GM23248 (cell line): ENCODE measurements around the gene PTHLH. TPM values are rescaled to one million over a fixed set of nuclear protein-coding genes. Genes with fewer than 3 reads are reported as not detected.

Source experiments
- DNase-seq: peaks from one replicate; pipeline ENCODE4 v3.0.0-alpha.2; 2015
- H2AFZ ChIP-seq: fragments of 200-600 bp; sonication (generic); 2 replicates; pipeline ENCODE4 v1.6.1; 2016; ENCODE audit warnings: antibody characterized with exemption
- H3F3A ChIP-seq: fragments of 200-600 bp; sonication (generic); 2 replicates; pipeline ENCODE4 v1.6.1; 2016; ENCODE audit warnings: mild to moderate bottlenecking, antibody characterized with exemption, mixed run types; ENCODE audit not compliant: insufficient read depth
- H3K27ac ChIP-seq: fragments of 200-600 bp; sonication (generic); 2 replicates; pipeline ENCODE4 v1.5.1; 2016; ENCODE audit warnings: mild to moderate bottlenecking
- H3K27me3 ChIP-seq: fragments of 200-600 bp; sonication (generic); replicated peaks from 2 replicates; pipeline ENCODE4 v1.6.1; 2016; ENCODE audit warnings: mild to moderate bottlenecking; ENCODE audit not compliant: insufficient read depth
- H3K36me3 ChIP-seq: fragments of 200-600 bp; sonication (generic); 2 replicates; pipeline ENCODE4 v1.6.1; 2016; ENCODE audit warnings: low read depth, mild to moderate bottlenecking
- H3K4me1 ChIP-seq: fragments of 200-600 bp; sonication (generic); 2 replicates; pipeline ENCODE4 v1.6.1; 2016; ENCODE audit warnings: mild to moderate bottlenecking; ENCODE audit not compliant: insufficient read depth
- H3K4me2 ChIP-seq: fragments of 200-600 bp; sonication (generic); one replicate; pipeline ENCODE4 v1.6.1; 2016; ENCODE audit warnings: mild to moderate bottlenecking; ENCODE audit not compliant: unreplicated experiment
- H3K4me3 ChIP-seq: fragments of 200-600 bp; sonication (generic); 2 replicates; pipeline ENCODE4 v1.5.1; 2016; ENCODE audit warnings: mild to moderate bottlenecking
- H3K79me2 ChIP-seq: fragments of 200-600 bp; sonication (generic); 2 replicates; pipeline ENCODE4 v1.6.1; 2016; ENCODE audit warnings: mild to moderate bottlenecking; ENCODE audit not compliant: insufficient read depth
- H3K9ac ChIP-seq: fragments of 200-600 bp; sonication (generic); 2 replicates; pipeline ENCODE4 v1.6.1; 2016; ENCODE audit warnings: mild to moderate bottlenecking
- H3K9me2 ChIP-seq: fragments of 200-600 bp; sonication (generic); 2 replicates; pipeline ENCODE4 v1.6.1; 2016; ENCODE audit warnings: mixed run types, mild to moderate bottlenecking, moderate library complexity; ENCODE audit not compliant: insufficient read depth
- H3K9me3 ChIP-seq: fragments of 200-600 bp; sonication (generic); one replicate; pipeline ENCODE4 v1.6.1; 2017; ENCODE audit warnings: low read depth
- H4K20me1 ChIP-seq: fragments of 200-600 bp; sonication (generic); 2 replicates; pipeline ENCODE4 v1.6.0; 2016; ENCODE audit not compliant: insufficient read depth
- EZH2 ChIP-seq: fragments of 200-600 bp; sonication (generic); IDR thresholded peaks from 2 replicates; pipeline ENCODE4 v1.6.1; 2018; ENCODE audit warnings: antibody characterized with exemption, mild to moderate bottlenecking; ENCODE audit not compliant: insufficient read depth, poor library complexity, severe bottlenecking
- EZH2phosphoT487 ChIP-seq: fragments of 200-600 bp; sonication (generic); IDR thresholded peaks from 2 replicates; pipeline ENCODE4 v1.6.1; 2018; ENCODE audit warnings: antibody characterized with exemption, moderate library complexity, mild to moderate bottlenecking, low read depth; ENCODE audit not compliant: insufficient read depth
- WGBS, 2 experiments: methylation state at CpG; one replicate each; pipeline ENCODE4 v1.1.6; 2015 to 2017; ENCODE audit warnings: low lambda C conversion rate in 2 of 2, low coverage in 1 of 2; ENCODE audit errors: missing lambda C conversion rate in 2 of 2; 5-methylcytosine and 5-hydroxymethylcytosine counted together
- in situ Hi-C: fragments of 300-500 bp; cut with MboI; formaldehyde crosslinking; loops from 2 replicates; pipeline ENCODE4 v1.15.0; 2020
- polyA plus RNA-seq: library from polyadenylated mRNA; unstranded; fragments of >200 nt; fragmentation: Nextera tagmentation; extraction: Ambion mirVana; gene quantifications from 2 replicates; pipeline ENCODE4 v1.2.1, GENCODE V29; 2016
- total RNA-seq: library from RNA; depleted of rRNA; stranded (reverse); fragments of >200 nt; shearing (Covaris generic); gene quantifications from 2 replicates; pipeline ENCODE4 v1.2.3, GENCODE V29; 2014

The PTHLH gene
- total and polyA plus RNA-seq, 2 experiments from 2014 or later = 4.7 to 6.4 TPM

DNA sequence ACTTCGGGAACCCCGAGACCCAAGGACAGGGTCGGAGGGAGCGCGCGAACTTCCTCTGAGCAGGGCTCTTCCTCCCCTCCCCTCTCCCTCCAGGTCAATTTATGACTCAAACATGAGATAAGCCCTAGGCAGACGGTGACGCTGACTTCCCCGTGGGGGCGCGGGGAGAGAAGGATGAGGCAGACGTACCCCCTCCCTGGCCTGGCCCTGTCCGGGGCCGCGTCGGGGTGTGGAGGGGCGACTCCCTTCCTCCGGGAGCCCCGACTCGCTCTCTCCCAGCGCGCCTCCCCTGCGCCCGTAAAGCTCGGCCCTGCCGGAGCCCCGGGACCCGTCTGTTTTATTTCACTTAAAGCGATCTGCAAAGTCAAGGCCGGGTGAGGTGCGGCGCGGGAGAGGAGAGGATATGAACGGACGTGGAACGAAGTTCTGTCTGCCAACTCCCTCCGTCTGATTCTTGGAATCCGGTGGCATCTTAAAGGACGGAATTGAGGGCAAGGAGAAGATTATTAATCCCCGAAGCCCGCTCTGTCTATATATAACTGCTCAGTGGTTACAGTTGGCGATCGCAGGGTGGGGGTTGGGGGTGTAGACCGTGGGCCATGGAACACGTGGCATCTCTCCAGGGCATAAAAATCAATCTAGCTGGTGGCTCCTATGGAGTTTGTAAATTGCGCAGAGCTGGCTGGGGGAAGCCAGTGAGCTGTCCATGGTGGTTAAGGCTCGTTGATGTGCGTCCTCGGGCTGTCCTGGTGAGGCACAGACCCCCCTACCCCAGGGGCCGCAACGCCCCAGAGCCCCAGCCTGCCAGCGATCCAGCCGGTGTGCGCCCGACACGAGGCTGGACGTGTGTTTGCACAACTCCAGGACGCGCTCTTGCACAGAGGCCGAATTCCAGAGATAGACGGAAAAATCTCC, 2.9 kb upstream of the PTHLH start:
- in situ Hi-C loops = loop anchor here (25.0 kb wide), 2 partner anchors 187 to 1012 kb away; no protein-coding TSS in a partner anchor
- Histone ChIP-seq H3K27ac (no peak overlapping the region), H3F3A (peaks cover 28% of the 10 kb centered on the region), H2AFZ (peak overlapping the region; percentile 58), H3K9me3 (no peaks in the 10 kb centered on the region), H3K9me2 (no peaks in the 10 kb centered on the region), H3K36me3 (no peaks in the 10 kb centered on the region), H3K4me1 (peaks cover 17% of the 10 kb centered on the region), H3K79me2 (no peaks in the 10 kb centered on the region), H4K20me1 (no peaks in the 10 kb centered on the region), H3K4me2 (peak overlapping the region; percentile 84), H3K9ac (peak overlapping the region; percentile 59), H3K27me3 (no peaks in the 10 kb centered on the region), H3K4me3 (peak overlapping the region; percentile 59)
- TF ChIP-seq EZH2phosphoT487 = no peak
- TF ChIP-seq EZH2 = no peak
- 4 to 6% methylated on average over 59 to 61 of the region's 61 CpGs for WGBS, 2 experiments
- DNase-seq = peak; percentile 77

DNA sequence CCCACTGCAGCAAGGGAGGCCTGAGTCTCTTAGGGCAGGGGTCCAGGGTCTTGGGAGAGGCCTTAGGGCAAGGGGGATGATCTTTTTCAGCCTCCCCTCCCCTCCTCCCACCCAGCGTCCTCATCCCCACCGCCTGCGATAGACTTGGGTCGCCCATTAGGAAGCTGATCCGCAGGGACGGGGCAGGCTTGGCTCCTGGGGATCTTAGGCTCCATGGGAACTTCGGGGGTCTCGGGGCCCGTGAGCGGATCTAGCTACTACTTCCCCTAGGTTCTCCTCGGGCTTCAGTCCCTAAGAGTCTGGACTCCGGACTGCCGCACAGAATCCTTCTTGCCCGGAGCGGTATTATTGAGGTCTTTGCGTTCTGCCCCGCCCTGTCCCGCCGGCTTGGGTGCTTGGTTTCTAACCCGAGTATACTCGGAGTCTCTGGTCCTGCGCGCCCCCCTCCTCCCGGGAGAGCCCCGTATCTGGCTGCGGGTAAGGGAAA, 2.2 kb upstream of the PTHLH start:
- TF ChIP-seq EZH2 (no peak), EZH2phosphoT487 (no peak)
- no peak for DNase-seq
- in situ Hi-C loops = loop anchor here (25.0 kb wide), 2 partner anchors 188 to 1013 kb away; no protein-coding TSS in a partner anchor
- H3K4me1 ChIP-seq = peaks cover 17% of the 10 kb centered on the region
- H3K27me3 ChIP-seq = no peaks in the 10 kb centered on the region
- peak overlapping the region; percentile 58 for H2AFZ ChIP-seq
- no peaks in the 10 kb centered on the region for H3K79me2 ChIP-seq
- H3K9me2 ChIP-seq = no peaks in the 10 kb centered on the region
- 5 to 8% methylated on average over 12 to 26 of the region's 26 CpGs for WGBS, 2 experiments
- H3K4me2 ChIP-seq = peak overlapping the region; percentile 84
- H4K20me1 ChIP-seq = no peaks in the 10 kb centered on the region
- no peaks in the 10 kb centered on the region for H3K36me3 ChIP-seq
- peaks cover 28% of the 10 kb centered on the region for H3F3A ChIP-seq
- H3K9me3 ChIP-seq = no peaks in the 10 kb centered on the region
- H3K27ac ChIP-seq = no peak overlapping the region
- peak overlapping the region; percentile 59 for H3K4me3 ChIP-seq
- H3K9ac ChIP-seq = peak overlapping the region; percentile 59

DNA sequence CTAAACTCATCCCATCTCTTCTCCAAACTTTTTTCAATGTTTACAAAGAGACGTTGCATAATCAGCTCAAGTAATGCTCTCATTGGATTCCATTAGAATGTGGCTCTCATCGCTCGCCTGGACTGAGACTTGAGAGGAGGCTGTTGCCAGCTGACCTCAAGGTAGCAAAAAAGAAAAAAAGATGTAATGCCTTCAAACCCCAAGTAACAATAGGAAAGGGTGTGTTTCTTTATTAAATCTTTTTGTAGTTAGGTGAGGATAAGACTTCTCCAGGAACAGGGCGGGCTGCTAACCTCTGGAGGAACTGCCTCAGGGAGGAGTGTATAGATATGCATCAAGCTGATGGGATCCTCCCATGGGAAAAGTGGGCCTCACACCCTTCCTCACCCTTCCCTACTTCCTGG, 956 bp upstream of the PTHLH start:
- no peak overlapping the region for H3K27ac ChIP-seq
- H3K9me3 ChIP-seq = no peaks in the 10 kb centered on the region

GRCh38 chr12:27971606-27972005, 927 bp downstream of the PTHLH start:
- 88% methylated on average over 7 of the region's 7 CpGs for WGBS, 2 experiments
- no peak for DNase-seq
- Histone ChIP-seq H3F3A (peaks cover 50% of the 10 kb centered on the region), H3K9me2 (no peaks in the 10 kb centered on the region), H3K9me3 (no peaks in the 10 kb centered on the region), H3K4me2 (no peak overlapping the region), H3K79me2 (0 out of 2 replicates have a peak, but pooled peaks cover 12% of the 10 kb centered on the region), H2AFZ (no peak overlapping the region), H3K4me3 (no peak overlapping the region), H3K27me3 (no peaks in the 10 kb centered on the region), H4K20me1 (no peaks in the 10 kb centered on the region; the same call in 1 of the 2 replicates), H3K27ac (no peak overlapping the region), H3K9ac (no peak overlapping the region), H3K4me1 (peaks cover 38% of the 10 kb centered on the region), H3K36me3 (no peaks in the 10 kb centered on the region)
- no peak for TF ChIP-seq EZH2
- TF ChIP-seq EZH2phosphoT487 = no peak
- in situ Hi-C loops = no loop called here

More for the DNA sequence above, 956 bp upstream of the PTHLH start:
- Histone ChIP-seq H3K36me3 (no peaks in the 10 kb centered on the region), H3K79me2 (0 out of 2 replicates have a peak, but pooled peaks cover 4% of the 10 kb centered on the region), H3K27me3 (no peaks in the 10 kb centered on the region), H3K9me2 (no peaks in the 10 kb centered on the region), H4K20me1 (no peaks in the 10 kb centered on the region), H3K4me2 (no peak overlapping the region), H3F3A (peaks cover 32% of the 10 kb centered on the region), H3K4me3 (no peak overlapping the region), H3K4me1 (peaks cover 20% of the 10 kb centered on the region), H3K9ac (no peak overlapping the region), H2AFZ (no peak overlapping the region)
- in situ Hi-C loops = no loop called here
- 63 to 65% methylated on average over 4 of the region's 4 CpGs for WGBS, 2 experiments
- peak; percentile 73 for DNase-seq
- no peak for TF ChIP-seq EZH2phosphoT487
- TF ChIP-seq EZH2 = no peak
